Brain microvascular endothelial cell (primary cell): ENCODE data around the gene SLC31A2.

Experiments
- DNase-seq: peaks from one replicate; pipeline ENCODE4 v3.0.0-alpha.2; 2020
- H3K27ac ChIP-seq: fragments of 250-450 bp; sonication (Bioruptor Pico); 2 replicates; pipeline ENCODE4 v1.5.1; 2020; ENCODE audit warnings: mild to moderate bottlenecking, moderate library complexity
- H3K27me3 ChIP-seq: fragments of 250-450 bp; sonication (Bioruptor Pico); replicated peaks from 2 replicates; pipeline ENCODE4 v1.5.1; 2020; ENCODE audit warnings: mild to moderate bottlenecking
- H3K36me3 ChIP-seq: fragments of 250-450 bp; sonication (Bioruptor Pico); replicated peaks from 2 replicates; pipeline ENCODE4 v1.5.1; 2020; ENCODE audit warnings: mild to moderate bottlenecking
- H3K4me3 ChIP-seq: 2 replicates; pipeline ENCODE4 v1.5.1; 2011; ENCODE audit warnings: low read depth, mild to moderate bottlenecking, control low read depth, low read length, moderate library complexity
- CTCF ChIP-seq: IDR thresholded peaks from 2 replicates; pipeline ENCODE4 v1.5.1; 2011; ENCODE audit warnings: low read depth, mild to moderate bottlenecking, moderate library complexity, low read length, control low read depth, inconsistent platforms; ENCODE audit errors: missing control alignments
- in situ Hi-C: cut with HindIII; loops from 2 replicates; pipeline ENCODE4 v1.10.0; 2017; ENCODE audit warnings: low sequenced_read_pairs, low pct_ligation_motif_present

SLC31A2 gene

DNA sequence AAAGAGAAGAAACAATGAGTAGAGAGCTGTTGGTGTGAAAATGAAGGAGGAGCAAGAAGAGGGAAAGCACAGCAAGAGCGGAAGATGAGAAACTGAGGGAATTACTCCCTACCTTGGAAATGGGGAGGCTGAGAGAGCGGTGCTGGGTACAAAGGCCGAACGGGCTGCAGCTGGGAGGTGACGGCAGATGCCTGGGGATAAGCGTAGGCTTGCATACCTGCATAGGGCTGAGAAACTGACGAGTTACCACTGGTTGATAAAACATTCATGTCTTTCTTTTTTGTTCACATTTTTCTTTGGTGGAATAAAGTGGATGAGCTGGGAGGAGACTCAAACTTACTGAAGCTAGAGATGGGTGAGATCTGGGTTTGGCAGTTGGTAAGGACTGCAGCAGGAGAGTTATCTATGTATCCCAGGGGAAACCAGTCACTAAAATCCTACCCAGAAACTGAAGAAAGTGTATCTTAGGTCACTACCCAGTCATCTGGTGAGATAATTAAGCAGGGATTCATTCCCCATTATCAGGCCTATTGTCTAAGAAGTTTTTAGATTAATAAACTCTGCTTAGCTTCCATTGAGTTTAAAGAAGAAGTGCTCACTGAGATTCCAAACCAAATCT, 35.4 kb downstream of the SLC31A2 start:
- peaks cover 50% of the 10 kb centered on the region for H3K36me3 ChIP-seq
- DNase-seq: no peak
- TF ChIP-seq CTCF: no peak
- no peak overlapping the region for H3K4me3 ChIP-seq
- H3K27me3 ChIP-seq: no peaks in the 10 kb centered on the region
- in situ Hi-C loops: no loop called here
- H3K27ac ChIP-seq: no peak overlapping the region

DNA sequence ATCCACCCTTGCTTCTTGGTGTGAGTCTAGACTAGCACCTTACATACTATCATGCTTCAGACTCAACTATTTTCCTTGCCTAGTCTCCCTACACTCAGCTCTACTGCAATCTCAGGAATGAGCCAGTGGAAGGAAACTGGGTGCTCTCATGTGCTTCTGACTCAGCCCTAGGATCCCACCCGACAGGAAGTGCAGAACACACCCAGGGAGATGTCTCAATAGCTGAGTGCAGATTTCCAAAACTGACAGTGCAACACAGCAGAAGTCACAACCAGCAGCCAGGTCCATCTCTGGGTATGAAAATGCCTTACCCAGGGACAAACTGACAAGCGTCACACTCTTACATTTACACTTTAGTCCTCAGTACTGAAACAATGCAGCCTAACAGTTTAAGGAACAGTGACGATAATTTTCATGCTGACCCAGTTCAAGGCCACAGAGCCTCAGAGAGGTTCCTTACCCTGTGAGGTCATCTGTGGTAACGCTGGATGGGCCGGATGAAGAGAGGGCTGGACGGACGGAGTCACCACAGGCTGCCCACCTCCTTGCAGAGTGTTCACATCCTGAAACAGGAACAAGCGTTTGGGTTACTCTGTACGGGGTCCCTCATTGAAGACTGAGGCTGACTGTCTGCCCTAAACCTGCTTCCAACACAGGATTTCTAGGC, 37.3 kb downstream of the SLC31A2 start:
- Histone ChIP-seq H3K36me3 (peaks cover 33% of the 10 kb centered on the region), H3K27me3 (no peaks in the 10 kb centered on the region), H3K4me3 (peak overlapping the region; percentile 40), H3K27ac (peak overlapping the region; percentile 81)
- in situ Hi-C loops: no loop called here
- DNase-seq: peak; percentile 94
- TF ChIP-seq CTCF: no peak

DNA sequence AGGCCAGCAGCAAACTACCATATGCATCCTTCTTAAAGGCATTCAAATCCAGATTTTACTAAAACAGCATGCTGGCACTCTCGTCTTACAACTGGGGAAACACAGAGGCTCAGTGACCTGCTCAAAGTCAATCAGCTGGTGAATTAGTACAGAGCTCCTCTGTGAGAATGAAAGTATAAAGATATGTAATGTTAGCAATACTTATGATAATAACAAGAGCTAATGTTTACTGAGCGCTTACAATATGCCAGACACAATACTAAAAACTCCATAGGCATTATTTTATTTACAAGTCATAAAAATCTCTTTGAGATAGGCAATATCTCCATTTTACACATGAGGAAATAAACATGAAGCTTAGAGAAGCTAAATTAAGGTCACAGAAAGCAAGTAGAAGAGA, 41.6 kb downstream of the SLC31A2 start:
- H3K27me3 ChIP-seq: no peaks in the 10 kb centered on the region
- no peak overlapping the region for H3K27ac ChIP-seq
- no peak overlapping the region for H3K4me3 ChIP-seq
- DNase-seq: no peak
- in situ Hi-C loops: no loop called here
- H3K36me3 ChIP-seq: peaks cover 8% of the 10 kb centered on the region
- TF ChIP-seq CTCF: no peak

DNA sequence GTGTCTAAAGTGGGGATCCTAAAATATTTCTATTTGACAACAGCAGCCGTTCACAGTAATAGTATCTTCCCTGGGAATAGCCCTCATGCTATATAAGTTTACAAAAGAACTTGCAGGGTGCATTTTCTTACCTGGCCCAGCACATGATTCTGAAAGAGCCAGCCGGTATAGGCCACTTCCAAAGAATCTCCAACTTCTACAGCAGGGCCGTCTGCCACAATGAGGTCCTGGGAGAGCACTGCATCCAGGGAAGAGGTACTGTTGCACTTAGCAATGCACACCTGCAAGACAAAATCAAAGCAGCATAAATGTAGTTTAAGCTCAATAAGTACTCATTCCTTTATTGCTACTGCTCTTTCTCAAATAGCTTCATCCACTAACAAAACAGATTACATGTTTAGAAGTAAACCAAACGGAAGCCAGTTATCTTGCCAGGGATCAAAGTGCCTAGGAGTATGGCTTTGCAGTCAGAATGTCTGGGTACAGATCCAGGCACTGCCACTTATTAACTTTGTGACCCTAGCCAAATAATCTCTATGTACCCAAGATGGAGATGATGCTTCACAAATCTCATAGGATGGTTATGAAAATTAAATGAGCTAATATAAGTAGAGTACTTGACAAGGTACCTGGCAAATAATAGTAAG, 49.0 kb downstream of the SLC31A2 start:
- in situ Hi-C loops: no loop called here
- Histone ChIP-seq H3K4me3 (no peak overlapping the region), H3K27ac (no peak overlapping the region), H3K36me3 (peaks cover 24% of the 10 kb centered on the region), H3K27me3 (no peaks in the 10 kb centered on the region)
- no peak for DNase-seq
- TF ChIP-seq CTCF: no peak

GRCh38 chr9:113205432-113205831, 54.6 kb downstream of the SLC31A2 start:
- DNase-seq: no peak
- no peak overlapping the region for H3K27ac ChIP-seq
- H3K27me3 ChIP-seq: no peaks in the 10 kb centered on the region
- H3K36me3 ChIP-seq: peaks cover 37% of the 10 kb centered on the region
- no peak for TF ChIP-seq CTCF
- in situ Hi-C loops: no loop called here
- H3K4me3 ChIP-seq: no peak overlapping the region
